ENCODE results near the gene TAF1. TPM values are rescaled to one million over a fixed set of nuclear protein-coding genes. Genes with fewer than 3 reads are reported as not detected.

Gene TAF1
- total and polyA plus RNA-seq, 2 experiments from 2014 or later: 6.7 to 26.9 TPM

GRCh38 chrX:71492231-71493065 lies 126.3 kb downstream of the TAF1 start:
- no peaks in the 10 kb centered on the region for H3K4me1 ChIP-seq (ENCODE audit: insufficient read depth)
- peak overlapping the region; percentile 49 for H3K4me3 ChIP-seq
- ATAC-seq (peak; percentile 84), DNase-seq (ENCODE audit: low spot score) (peak; percentile 39)
- TF ChIP-seq ZNF114 (CRISPR knock-in tag; IDR thresholded peaks at IDR 0.05) (no peak), EZH2phosphoT487 (IDR thresholded peaks at IDR 0.05; ENCODE audit: unreplicated experiment) (no peak), POLR2AphosphoS5 (IDR thresholded peaks at IDR 0.05; ENCODE audit: low read depth) (no peak), CTCF (conservative IDR thresholded peaks at IDR 0.05; ENCODE audit: low read depth in 2 of 2) (no peak), ZNF331 (CRISPR knock-in tag; IDR thresholded peaks at IDR 0.05; ENCODE audit: low read depth) (no peak), ETS1 (IDR thresholded peaks at IDR 0.05) (no peak), EZH2 (IDR thresholded peaks at IDR 0.05; ENCODE audit: low read depth, unreplicated experiment) (no peak), ZNF462 (CRISPR knock-in tag; IDR thresholded peaks at IDR 0.05) (no peak), STAT1 (IDR thresholded peaks at IDR 0.05; ENCODE audit: unreplicated experiment) (no peak), REST (IDR thresholded peaks at IDR 0.05; ENCODE audit: unreplicated experiment) (no peak), NANOG (IDR thresholded peaks at IDR 0.05; ENCODE audit: borderline replicate concordance) (no peak), CREB1 (CRISPR knock-in tag; IDR thresholded peaks at IDR 0.05; ENCODE audit: low read depth) (no peak), JUNB (IDR thresholded peaks at IDR 0.05; ENCODE audit: unreplicated experiment) (no peak)
- no peak overlapping the region for H3K27ac Mint-ChIP-seq
- peaks cover 18% of the 10 kb centered on the region for H3K27me3 ChIP-seq (ENCODE audit: insufficient read depth)
- no peaks in the 10 kb centered on the region; the same call in 2 of the 3 replicates for H3K9me3 Mint-ChIP-seq
- H2AFZ ChIP-seq: peak overlapping the region; percentile 52; the same call in 1 of the 2 replicates
- no peaks in the 10 kb centered on the region for H3K9me2 ChIP-seq (ENCODE audit: insufficient read depth)
- H3K36me3 ChIP-seq (ENCODE audit: insufficient read depth): no peaks in the 10 kb centered on the region
- H3K27me3 Mint-ChIP-seq (ENCODE audit: insufficient read depth, low read depth, poor library complexity): peaks cover 3% of the 10 kb centered on the region
- peak overlapping the region; percentile 71 for H3K4me2 ChIP-seq
- H3K36me3 Mint-ChIP-seq (ENCODE audit: low read depth): no peaks in the 10 kb centered on the region
- H3F3A ChIP-seq (replicated peaks; ENCODE audit: low read depth): no peaks in the 10 kb centered on the region
- peak overlapping the region; percentile 61; the same call in 2 of the 3 replicates for H3K4me3 Mint-ChIP-seq
- H4K20me1 ChIP-seq (replicated peaks; ENCODE audit: insufficient read depth): no peaks in the 10 kb centered on the region
- H3K4me1 Mint-ChIP-seq: peaks cover 4% of the 10 kb centered on the region; the same call in 2 of the 3 replicates
- H3K27ac ChIP-seq (ENCODE audit: low read depth): no peak overlapping the region
- H3K79me2 ChIP-seq (replicated peaks; ENCODE audit: insufficient read depth): no peaks in the 10 kb centered on the region
